SK-N-SH (cell line): ENCODE data around the gene SMPD1. TPM values are rescaled to one million over a fixed set of nuclear protein-coding genes. Genes with fewer than 3 reads are reported as not detected.

Experiments
- CTCF ChIA-PET: fragments of 300-600, 350-600 bp; formaldehyde crosslinking; extraction: SDS; loops from one replicate; lab custom pipeline; 2021; lab: Yijun Ruan, JAX
- POLR2A ChIA-PET: fragments of 350-600 bp; sonication (Branson Sonifier 250); formaldehyde crosslinking; extraction: SDS; loops from one replicate; lab custom pipeline; 2020; ENCODE audit warnings: antibody characterized with exemption, inconsistent platforms; lab: Yijun Ruan, JAX
- DNase-seq: peaks from one replicate; pipeline ENCODE4 v3.0.0; 2012
- H2AFZ ChIP-seq: fragments of 200-600 bp; sonication (generic); 2 replicates; pipeline ENCODE4 v1.8.1; 2016; ENCODE audit warnings: antibody characterized with exemption, mild to moderate bottlenecking, low read depth
- H3F3A ChIP-seq: fragments of 200-600 bp; sonication (generic); replicated peaks from 2 replicates; pipeline ENCODE3; 2016; ENCODE audit warnings: antibody characterized with exemption, mild to moderate bottlenecking; ENCODE audit not compliant: insufficient read depth
- H3K27ac ChIP-seq, 2 experiments: fragments of 200-500 bp in 1 of 2; fragments of 200-600 bp in 1 of 2; sonication (Bioruptor generic) in 1 of 2; sonication (generic), shearing (Covaris generic) in 1 of 2; 2 replicates each; pipeline versions ENCODE4 v1.5.1 to v1.6.1; 2014 to 2016; ENCODE audit warnings: low read depth in 2 of 2, inconsistent platforms in 1 of 2, low read length in 1 of 2, mild to moderate bottlenecking in 1 of 2, mixed read lengths in 1 of 2
- H3K27me3 ChIP-seq: fragments of 200-600 bp; sonication (generic), shearing (Covaris generic); 2 replicates; pipeline ENCODE4 v1.6.1; 2016; ENCODE audit warnings: mixed run types; ENCODE audit not compliant: insufficient read depth
- H3K36me3 ChIP-seq, 2 experiments: fragments of 200-500 bp in 1 of 2; fragments of 200-600 bp in 1 of 2; sonication (Bioruptor generic) in 1 of 2; sonication (generic) in 1 of 2; replicated peaks in 1 of 2; 2 replicates each; pipeline versions ENCODE3 to v1.5.1; 2014 to 2016; ENCODE audit warnings: low read length in 1 of 2, mild to moderate bottlenecking in 1 of 2; ENCODE audit not compliant: insufficient read depth in 2 of 2, control insufficient read depth in 1 of 2
- H3K4me1 ChIP-seq, 2 experiments: fragments of 200-500 bp in 1 of 2; fragments of 200-600 bp in 1 of 2; sonication (Bioruptor generic) in 1 of 2; sonication (generic), shearing (Covaris generic) in 1 of 2; 2 replicates each; pipeline versions ENCODE4 v1.5.1 to v1.6.1; 2014 to 2016; ENCODE audit warnings: low read depth in 1 of 2, low read length in 1 of 2, mixed run types in 1 of 2; ENCODE audit not compliant: insufficient read depth in 2 of 2, control insufficient read depth in 1 of 2
- H3K4me2 ChIP-seq: fragments of 200-600 bp; sonication (generic), shearing (Covaris generic); 2 replicates; pipeline ENCODE4 v1.6.1; 2017; ENCODE audit warnings: mixed run types
- H3K4me3 ChIP-seq, 2 experiments: fragments of 200-500 bp in 1 of 2; fragments of 200-600 bp in 1 of 2; sonication (Bioruptor generic) in 1 of 2; sonication (generic), shearing (Covaris generic) in 1 of 2; 2 replicates each; pipeline versions ENCODE4 v1.5.1 to v1.8.1; 2014 to 2016; ENCODE audit warnings: low read depth in 2 of 2, inconsistent platforms in 1 of 2, low read length in 1 of 2, mild to moderate bottlenecking in 1 of 2, mixed read lengths in 1 of 2, moderate library complexity in 1 of 2
- H3K79me2 ChIP-seq: fragments of 200-600 bp; sonication (generic); 2 replicates; pipeline ENCODE4 v1.8.1; 2017; ENCODE audit warnings: mild to moderate bottlenecking; ENCODE audit not compliant: insufficient read depth
- H3K9ac ChIP-seq: fragments of 200-600 bp; sonication (generic); 2 replicates; pipeline ENCODE4 v1.6.1; 2017; ENCODE audit warnings: mixed run types
- H3K9me2 ChIP-seq: fragments of 200-600 bp; sonication (generic); 2 replicates; pipeline ENCODE4 v1.6.1; 2017; ENCODE audit warnings: mixed run types
- H3K9me3 ChIP-seq: fragments of 200-600 bp; sonication (generic); 2 replicates; pipeline ENCODE4 v1.6.1; 2017; ENCODE audit warnings: mixed run types, mild to moderate bottlenecking, moderate library complexity
- H4K20me1 ChIP-seq: fragments of 200-600 bp; sonication (generic); 2 replicates; pipeline ENCODE4 v1.6.1; 2017; ENCODE audit warnings: mild to moderate bottlenecking, mixed run types; ENCODE audit not compliant: insufficient read depth
- CTCF ChIP-seq: fragments of 200-600 bp; sonication (generic); IDR thresholded peaks from 2 replicates; pipeline ENCODE4 v1.6.1; 2017; ENCODE audit warnings: antibody characterized with exemption, mild to moderate bottlenecking, moderate library complexity
- ELF1 ChIP-seq: IDR thresholded peaks from 2 replicates; pipeline ENCODE4 v1.4.0; 2012
- EZH2phosphoT487 ChIP-seq: fragments of 200-600 bp; sonication (generic); IDR thresholded peaks from 2 replicates; pipeline ENCODE4 v1.6.1; 2017; ENCODE audit warnings: low read depth, mixed run types, mild to moderate bottlenecking, antibody characterized with exemption, moderate library complexity, borderline replicate concordance
- FOXJ3 ChIP-seq: sonication (generic); formaldehyde crosslinking; IDR thresholded peaks from 2 replicates; pipeline ENCODE4 v1.5.1; 2020; ENCODE audit warnings: mild to moderate bottlenecking, missing genetic modification reagents
- FOXM1 ChIP-seq: IDR thresholded peaks from 2 replicates; pipeline ENCODE4 v1.4.0; 2012; ENCODE audit warnings: low read depth, mild to moderate bottlenecking
- GABPA ChIP-seq: IDR thresholded peaks from 2 replicates; pipeline ENCODE4 v1.4.0; 2012; ENCODE audit warnings: low read depth, mild to moderate bottlenecking
- IRF3 ChIP-seq: fragments of 150-350 bp; IDR thresholded peaks from 2 replicates; pipeline ENCODE4 v1.6.1; 2016; ENCODE audit warnings: mild to moderate bottlenecking, low read depth, low read length
- JUND ChIP-seq: IDR thresholded peaks from 2 replicates; pipeline ENCODE4 v1.4.0; 2012
- MAX ChIP-seq: IDR thresholded peaks from 2 replicates; pipeline ENCODE4 v1.4.0; 2012; ENCODE audit warnings: low read depth
- MEF2A ChIP-seq: IDR thresholded peaks from 2 replicates; pipeline ENCODE4 v1.4.0; 2012; ENCODE audit warnings: low read depth, borderline replicate concordance
- MXI1 ChIP-seq: IDR thresholded peaks from 2 replicates; pipeline ENCODE4 v1.6.1; 2012; ENCODE audit warnings: mild to moderate bottlenecking, low read depth, low read length, improper control_type of control experiment
- NFIC ChIP-seq: IDR thresholded peaks from 2 replicates; pipeline ENCODE4 v1.4.0; 2012; ENCODE audit warnings: borderline replicate concordance
- NRF1 ChIP-seq: IDR thresholded peaks from 2 replicates; pipeline ENCODE4 v1.6.1; 2012; ENCODE audit warnings: low read depth, mild to moderate bottlenecking, low read length
- RCOR1 ChIP-seq: fragments of 150-350 bp; IDR thresholded peaks from 2 replicates; pipeline ENCODE4 v1.6.1; 2017; ENCODE audit warnings: antibody characterized with exemption, low read length
- SIN3A ChIP-seq: IDR thresholded peaks from 2 replicates; pipeline ENCODE4 v1.6.1; 2012; ENCODE audit warnings: low read depth, mild to moderate bottlenecking, low read length, moderate library complexity, borderline replicate concordance
- TAF1 ChIP-seq: IDR thresholded peaks from 2 replicates; pipeline ENCODE4 v1.6.1; 2012; ENCODE audit warnings: low read depth, mild to moderate bottlenecking, low read length, moderate library complexity, borderline replicate concordance
- USF1 ChIP-seq: IDR thresholded peaks from 2 replicates; pipeline ENCODE4 v1.4.0; 2012; ENCODE audit warnings: low read depth, borderline replicate concordance
- ZBTB33 ChIP-seq: IDR thresholded peaks from 2 replicates; pipeline ENCODE4 v1.4.0; 2012; ENCODE audit warnings: low read depth, borderline replicate concordance
- WGBS: methylation state at CpG from one replicate; pipeline ENCODE4 v1.1.6; 2017; ENCODE audit warnings: low lambda C conversion rate; 5-methylcytosine and 5-hydroxymethylcytosine counted together
- polyA plus RNA-seq, 3 experiments: library from polyadenylated mRNA; depleted of rRNA; stranded (reverse); fragments of >200 nt; gene quantifications; 2 replicates each; pipeline ENCODE4 v1.2.3, GENCODE V29; 2012

The SMPD1 gene
- polyA plus RNA-seq, 1 of the 3 experiments (the other 2 are of a cell fraction): 69.2 TPM

GRCh38 chr11:6400431-6401345, 10.4 kb downstream of the SMPD1 start (continued):
- TF ChIP-seq MAX (no peak), MEF2A (no peak)

GRCh38 chr11:6401464-6401863, 11.2 kb downstream of the SMPD1 start:
- H3K79me2 ChIP-seq: no peaks in the 10 kb centered on the region
- WGBS: 79% methylated on average over 5 of the region's 7 CpGs
- no peak overlapping the region for H3K4me2 ChIP-seq
- H3K27ac ChIP-seq: no peak overlapping the region
- H3K9me2 ChIP-seq: no peaks in the 10 kb centered on the region
- no peaks in the 10 kb centered on the region for H3K9me3 ChIP-seq
- no peaks in the 10 kb centered on the region for H3K27me3 ChIP-seq
- H3F3A ChIP-seq: no peaks in the 10 kb centered on the region
- ChIA-PET CTCF (interaction anchor here (1.1 to 1.5 kb wide), 3 partner anchors 38 to 353 kb away, joined by 3 to 4 read pairs (median 3); no protein-coding TSS in a partner anchor), POLR2A (interaction anchor here (1.4 kb wide), 1 partner anchor 18 kb away, joined by 3 read pairs; the partner anchor contains the start of gene APBB1)
- no peak overlapping the region for H3K9ac ChIP-seq
- no peak overlapping the region for H3K4me3 ChIP-seq
- H3K4me1 ChIP-seq: peaks cover 11 to 13% of the 10 kb centered on the region in 2 experiments; a peak in 2 of 4 replicates
- H4K20me1 ChIP-seq: no peaks in the 10 kb centered on the region
- H3K36me3 ChIP-seq: peaks cover 0 to 17% of the 10 kb centered on the region in 2 experiments
- no peak for DNase-seq
- TF ChIP-seq USF1 (no peak), ELF1 (no peak), TAF1 (no peak), FOXM1 (no peak), JUND (no peak), FOXJ3 (CRISPR knock-in tag) (no peak), ZBTB33 (no peak)
- no peak overlapping the region for H2AFZ ChIP-seq

GRCh38 chr11:6402061-6402470, 11.8 kb downstream of the SMPD1 start:
- Histone ChIP-seq H3K79me2 (no peaks in the 10 kb centered on the region), H3K9ac (no peak overlapping the region), H3K27ac (no peak overlapping the region), H3K4me3 (no peak overlapping the region), H4K20me1 (no peaks in the 10 kb centered on the region), H3K9me3 (no peaks in the 10 kb centered on the region), H3K4me1 (peaks cover 11 to 13% of the 10 kb centered on the region in 2 experiments; a peak in 2 of 4 replicates), H3F3A (peaks cover 2% of the 10 kb centered on the region), H2AFZ (no peak overlapping the region), H3K9me2 (no peaks in the 10 kb centered on the region), H3K36me3 (peaks cover 0 to 16% of the 10 kb centered on the region in 2 experiments), H3K4me2 (no peak overlapping the region), H3K27me3 (no peaks in the 10 kb centered on the region)
- CTCF ChIA-PET: interaction anchor here (1.1 to 3.1 kb wide), 5 partner anchors 23 to 353 kb away, joined by 3 to 12 read pairs (median 4); no protein-coding TSS in a partner anchor
- 95% methylated on average over 11 of the region's 12 CpGs for WGBS
- no peak for DNase-seq
- POLR2A ChIA-PET: interaction anchor here (1.4 kb wide), 1 partner anchor 17 kb away, joined by 3 read pairs; the partner anchor contains the start of gene APBB1
- TF ChIP-seq RCOR1 (no peak), EZH2phosphoT487 (no peak), FOXM1 (no peak), NFIC (no peak), NRF1 (no peak), MXI1 (no peak), GABPA (no peak), IRF3 (no peak), CTCF (no peak), SIN3A (no peak), TAF1 (no peak)
